ENCODE data around the gene TMED9.
"Not testable (repeated sequence)": the region's sequence is repeated elsewhere in the genome, so short reads cannot be mapped to it uniquely, and the experiment has no call there.

The TMED9 gene

DNA sequence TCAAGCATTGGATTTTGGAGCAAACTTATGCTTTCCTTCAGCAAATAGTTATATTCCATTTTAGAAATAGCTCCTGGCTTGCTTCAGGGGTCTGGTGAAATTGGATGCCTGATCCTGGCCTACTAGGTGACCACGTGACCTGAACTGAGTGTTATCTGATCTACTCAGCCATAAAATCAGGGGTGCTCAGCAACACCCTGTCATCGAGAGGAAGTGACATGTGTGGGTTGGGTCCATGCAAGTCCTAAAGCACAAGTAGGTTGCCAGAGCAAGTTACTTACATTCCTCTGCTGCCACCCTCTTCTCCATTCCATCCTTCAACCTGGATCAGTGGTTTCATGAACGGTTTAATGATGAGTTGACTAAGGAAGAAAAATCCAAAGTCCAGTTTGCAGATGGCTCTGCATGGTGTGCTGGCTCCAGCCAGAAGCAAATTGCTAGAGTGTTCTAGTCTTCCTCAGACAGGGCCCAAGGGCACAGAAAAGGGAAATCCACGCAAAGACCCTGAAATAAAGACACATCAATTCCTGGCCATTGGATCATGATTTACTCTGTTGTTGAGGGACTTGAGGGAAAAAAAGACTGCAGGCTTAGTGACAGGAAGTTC lies 34.9 kb upstream of the TMED9 start:
- no peak overlapping the region for H3K4me3 ChIP-seq (ENCODE audit: control insufficient read depth, low read depth, low read length)
- DNase-seq (ENCODE audit: low read depth): no peak
- TF ChIP-seq, protein P1, sequence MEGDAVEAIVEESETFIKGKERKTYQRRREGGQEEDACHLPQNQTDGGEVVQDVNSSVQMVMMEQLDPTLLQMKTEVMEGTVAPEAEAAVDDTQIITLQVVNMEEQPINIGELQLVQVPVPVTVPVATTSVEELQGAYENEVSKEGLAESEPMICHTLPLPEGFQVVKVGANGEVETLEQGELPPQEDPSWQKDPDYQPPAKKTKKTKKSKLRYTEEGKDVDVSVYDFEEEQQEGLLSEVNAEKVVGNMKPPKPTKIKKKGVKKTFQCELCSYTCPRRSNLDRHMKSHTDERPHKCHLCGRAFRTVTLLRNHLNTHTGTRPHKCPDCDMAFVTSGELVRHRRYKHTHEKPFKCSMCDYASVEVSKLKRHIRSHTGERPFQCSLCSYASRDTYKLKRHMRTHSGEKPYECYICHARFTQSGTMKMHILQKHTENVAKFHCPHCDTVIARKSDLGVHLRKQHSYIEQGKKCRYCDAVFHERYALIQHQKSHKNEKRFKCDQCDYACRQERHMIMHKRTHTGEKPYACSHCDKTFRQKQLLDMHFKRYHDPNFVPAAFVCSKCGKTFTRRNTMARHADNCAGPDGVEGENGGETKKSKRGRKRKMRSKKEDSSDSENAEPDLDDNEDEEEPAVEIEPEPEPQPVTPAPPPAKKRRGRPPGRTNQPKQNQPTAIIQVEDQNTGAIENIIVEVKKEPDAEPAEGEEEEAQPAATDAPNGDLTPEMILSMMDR (conservative IDR thresholded peaks at IDR 0.05; ENCODE audit: control insufficient read depth, insufficient read depth, low read depth, low read length): no peak

DNA sequence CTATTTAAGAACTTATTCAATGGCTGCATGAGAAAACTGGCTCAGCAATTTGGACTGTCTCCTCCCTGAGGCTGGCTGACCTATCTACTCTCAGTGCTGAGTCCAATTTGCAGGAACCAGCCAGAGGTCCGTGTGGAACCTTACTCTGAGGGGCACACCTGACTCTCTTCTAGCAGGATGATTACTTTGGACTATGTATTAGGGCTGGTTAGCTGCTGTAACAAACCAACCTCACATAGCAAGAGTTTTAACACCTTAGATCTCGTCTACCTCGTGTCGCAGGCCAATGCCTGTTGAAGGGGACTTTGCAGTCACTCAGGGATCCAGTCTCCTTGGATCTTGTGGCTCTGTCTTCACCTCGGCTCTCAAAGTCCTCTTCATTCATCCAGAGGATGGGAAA lies 34.2 kb upstream of the TMED9 start:
- TF ChIP-seq, protein P1 (conservative IDR thresholded peaks at IDR 0.05; ENCODE audit: control insufficient read depth, insufficient read depth, low read depth, low read length): no peak

DNA sequence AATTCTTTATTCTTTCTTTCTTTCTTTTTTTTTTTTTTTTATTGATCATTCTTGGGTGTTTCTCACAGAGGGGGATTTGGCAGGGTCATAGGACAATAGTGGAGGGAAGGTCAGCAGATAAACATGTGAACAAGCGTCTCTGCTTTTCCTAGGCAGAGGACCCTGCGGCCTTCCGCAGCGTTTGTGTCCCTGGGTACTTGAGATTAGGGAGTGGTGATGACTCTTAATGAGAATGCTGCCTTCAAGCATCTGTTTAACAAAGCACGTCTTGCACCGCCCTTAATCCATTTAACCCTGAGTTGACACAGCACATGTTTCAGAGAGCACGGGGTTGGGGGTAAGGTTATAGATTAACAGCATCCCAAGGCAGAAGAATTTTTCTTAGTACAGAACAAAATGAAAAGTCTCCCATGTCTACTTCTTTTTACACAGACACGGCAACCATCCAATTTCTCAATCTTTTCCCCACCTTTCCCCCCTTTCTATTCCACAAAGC lies 32.5 kb upstream of the TMED9 start:
- not testable (repeated sequence) for DNase-seq (ENCODE audit: low read depth)

More for the DNA sequence above, 34.2 kb upstream of the TMED9 start:
- no peak for DNase-seq (ENCODE audit: low read depth)
- no peak overlapping the region for H3K4me3 ChIP-seq (ENCODE audit: control insufficient read depth, low read depth, low read length)

DNA sequence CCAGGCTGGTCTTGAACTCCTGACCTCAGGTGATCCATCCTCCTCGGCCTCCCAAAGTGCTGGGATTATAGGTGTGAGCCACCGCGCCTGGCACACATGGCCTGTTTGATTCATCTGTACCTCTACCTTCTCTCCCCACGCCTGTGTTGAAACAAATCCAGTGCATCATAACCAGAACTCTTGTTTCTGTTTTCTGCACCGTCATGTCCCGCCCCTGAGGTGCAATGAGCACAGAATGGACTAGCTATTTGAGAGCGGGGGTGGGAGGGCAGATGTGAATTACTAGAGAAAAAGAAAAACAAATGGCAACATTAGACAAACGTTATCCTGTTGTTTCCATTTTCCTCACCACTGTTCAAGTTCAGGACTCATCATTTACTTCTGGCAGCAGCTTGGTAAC lies 27.0 kb upstream of the TMED9 start:
- no peak overlapping the region for H3K4me3 ChIP-seq (ENCODE audit: control insufficient read depth, low read depth, low read length)
- DNase-seq (ENCODE audit: low read depth): peak; percentile 13
- TF ChIP-seq, protein P1 (conservative IDR thresholded peaks at IDR 0.05; ENCODE audit: control insufficient read depth, insufficient read depth, low read depth, low read length): no peak

More for the DNA sequence above, 32.5 kb upstream of the TMED9 start:
- not testable (repeated sequence) for H3K4me3 ChIP-seq (ENCODE audit: control insufficient read depth, low read depth, low read length)

DNA sequence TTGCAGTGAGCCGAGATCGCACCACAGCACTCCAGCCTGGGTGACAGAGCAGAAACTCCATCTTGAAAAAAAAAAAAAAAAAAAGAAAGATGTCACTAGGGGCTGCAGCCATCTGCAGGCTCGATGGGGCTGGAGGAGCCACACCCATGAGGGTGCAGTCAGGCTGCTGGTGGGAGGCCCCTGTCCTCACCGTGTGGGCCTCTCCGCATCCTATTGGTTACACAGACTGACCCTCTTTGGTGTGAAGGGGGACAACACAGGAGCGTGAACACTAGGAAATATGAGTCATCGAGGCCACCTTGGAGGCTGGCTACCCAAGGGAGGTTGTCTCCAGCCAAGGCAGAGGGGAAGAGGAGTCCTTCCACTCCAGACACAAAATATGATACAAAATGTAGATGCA lies 23.7 kb upstream of the TMED9 start:
- TF ChIP-seq, protein P1 (conservative IDR thresholded peaks at IDR 0.05; ENCODE audit: control insufficient read depth, insufficient read depth, low read depth, low read length): no peak
- no peak for DNase-seq (ENCODE audit: low read depth)
- no peak overlapping the region for H3K4me3 ChIP-seq (ENCODE audit: control insufficient read depth, low read depth, low read length)

DNA sequence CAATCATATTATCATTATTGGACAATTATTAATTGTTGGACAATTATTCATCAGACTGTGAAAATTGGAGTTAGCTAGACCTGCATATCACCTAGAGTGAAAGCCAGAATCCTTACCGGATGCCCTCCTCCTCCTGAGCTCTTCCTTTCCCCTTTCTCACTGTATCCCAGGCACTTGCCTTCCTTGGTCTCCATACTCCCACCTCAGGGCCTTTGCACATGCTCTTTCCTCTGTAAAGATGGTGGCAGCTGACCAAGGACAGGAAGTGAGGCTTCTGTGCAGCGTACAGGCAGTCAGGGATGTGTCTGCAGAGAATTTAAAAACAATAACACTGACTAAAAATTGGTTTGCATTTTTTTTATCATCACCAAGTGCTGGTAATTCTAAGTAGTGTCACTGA lies 22.1 kb upstream of the TMED9 start:
- TF ChIP-seq, protein P1 (conservative IDR thresholded peaks at IDR 0.05; ENCODE audit: control insufficient read depth, insufficient read depth, low read depth, low read length): no peak
- no peak overlapping the region for H3K4me3 ChIP-seq (ENCODE audit: control insufficient read depth, low read depth, low read length)
- no peak for DNase-seq (ENCODE audit: low read depth)

DNA sequence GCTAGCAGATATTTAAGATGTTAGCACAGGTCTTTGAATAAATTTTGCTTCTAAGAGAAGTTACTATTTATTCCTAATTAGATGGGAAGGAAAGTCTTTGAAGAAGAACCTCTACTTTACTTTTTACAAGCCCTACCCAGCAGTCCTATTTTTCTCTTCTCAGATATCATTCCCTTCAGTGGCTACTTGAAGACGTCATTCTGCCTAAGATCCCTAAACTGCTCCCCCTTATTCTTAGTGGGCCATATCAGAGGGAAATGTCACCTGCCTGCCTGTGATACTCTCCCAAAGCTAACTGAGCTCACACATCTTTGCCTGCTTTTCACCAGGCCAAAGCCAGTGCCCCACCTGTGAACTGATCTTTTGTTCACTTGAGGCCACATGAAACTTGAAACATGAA lies 16.5 kb upstream of the TMED9 start:
- DNase-seq (ENCODE audit: low read depth): no peak
- TF ChIP-seq, protein P1 (conservative IDR thresholded peaks at IDR 0.05; ENCODE audit: control insufficient read depth, insufficient read depth, low read depth, low read length): no peak
- no peak overlapping the region for H3K4me3 ChIP-seq (ENCODE audit: control insufficient read depth, low read depth, low read length)

All from fibroblast of mammary gland (primary cell).